Endodermal cell (in vitro differentiated cells): ENCODE results near the gene ATIC. TPM values are rescaled to one million over a fixed set of nuclear protein-coding genes. Genes with fewer than 3 reads are reported as not detected.

Source experiments
- DNase-seq: peaks from one replicate; pipeline ENCODE4 v3.0.0-alpha.2; 2017
- H3K27ac ChIP-seq: 2 replicates; pipeline ENCODE4 v1.5.1; 2013; ENCODE audit warnings: mild to moderate bottlenecking, low read depth, low read length, moderate library complexity
- H3K27me3 ChIP-seq: 2 replicates; pipeline ENCODE4 v1.6.1; 2013; ENCODE audit warnings: mild to moderate bottlenecking, low read length, moderate library complexity; ENCODE audit not compliant: insufficient read depth, control insufficient read depth, poor library complexity, severe bottlenecking
- H3K36me3 ChIP-seq: 2 replicates; pipeline ENCODE4 v1.7.0; 2013; ENCODE audit warnings: mild to moderate bottlenecking, low read length, moderate library complexity; ENCODE audit not compliant: control insufficient read depth, insufficient read depth
- H3K4me1 ChIP-seq: one replicate; pipeline ENCODE4 v1.7.0; 2013; ENCODE audit warnings: low read length; ENCODE audit not compliant: control insufficient read depth, insufficient read depth
- H3K4me3 ChIP-seq: 2 replicates; pipeline ENCODE4 v1.5.1; 2013; ENCODE audit warnings: mild to moderate bottlenecking, low read length, moderate library complexity
- H3K9ac ChIP-seq: 2 replicates; pipeline ENCODE4 v1.6.1; 2013; ENCODE audit warnings: mild to moderate bottlenecking, low read length, moderate library complexity; ENCODE audit not compliant: poor library complexity, severe bottlenecking; ENCODE audit errors: extremely low read depth
- H3K9me3 ChIP-seq: 2 replicates; pipeline ENCODE4 v1.6.1; 2013; ENCODE audit warnings: mild to moderate bottlenecking, low read length, moderate library complexity; ENCODE audit not compliant: control insufficient read depth
- H3K27ac Mint-ChIP-seq: 2 replicates; pipeline ENCODE4 v1.8.0; 2020; ENCODE audit warnings: mixed read lengths
- H3K27me3 Mint-ChIP-seq: 2 replicates; pipeline ENCODE4 v1.8.0; 2021; ENCODE audit warnings: mild to moderate bottlenecking, mixed read lengths; ENCODE audit not compliant: insufficient read depth
- H3K36me3 Mint-ChIP-seq: 2 replicates; pipeline ENCODE4 v1.8.0; 2020; ENCODE audit warnings: low read depth, mixed read lengths
- H3K4me1 Mint-ChIP-seq: 2 replicates; pipeline ENCODE4 v1.8.0; 2020; ENCODE audit warnings: mixed read lengths
- H3K4me3 Mint-ChIP-seq: 2 replicates; pipeline ENCODE4 v1.8.0; 2020; ENCODE audit warnings: mild to moderate bottlenecking, moderate library complexity, mixed read lengths
- H3K9me3 Mint-ChIP-seq: 2 replicates; pipeline ENCODE4 v1.8.0; 2020; ENCODE audit warnings: mild to moderate bottlenecking, mixed read lengths
- CTCF ChIP-seq: fragments of 200-600 bp; sonication (generic); conservative IDR thresholded peaks from 2 replicates; pipeline ENCODE4 v1.5.0; 2021; ENCODE audit warnings: antibody characterized with exemption, mild to moderate bottlenecking
- WGBS, 2 experiments: methylation state at CpG; one replicate each; pipeline versions ENCODE4 v1.1.5 to v1.1.7; 2013; ENCODE audit warnings: missing lambda C conversion rate in 2 of 2, mixed read lengths in 1 of 2; ENCODE audit not compliant: insufficient coverage in 1 of 2, insufficient read length in 1 of 2; 5-methylcytosine and 5-hydroxymethylcytosine counted together
- total RNA-seq, 2 donors: library from RNA; stranded (reverse); fragmentation: NEBNext Ultra II Directional in 1 of 2; extraction: Animal tissue kit (Norgen Biotek cat#: 25700) in 1 of 2; gene quantifications; 2 replicates in 1 of 2; 3 replicates in 1 of 2; pipeline ENCODE4 v1.2.1, GENCODE V29; 2021

The ATIC gene
- total RNA-seq, 2 donors from 2014 or later, result 185 to 209 TPM

GRCh38 chr2:215315301-215315700, 3.4 kb downstream of the ATIC start:
- no peaks in the 10 kb centered on the region for H3K27me3 ChIP-seq
- no peak for TF ChIP-seq CTCF
- DNase-seq, result no peak
- H3K4me1 ChIP-seq, result no peaks in the 10 kb centered on the region
- H3K36me3 ChIP-seq, result peaks cover 57% of the 10 kb centered on the region
- 88 to 94% methylated on average over 2 of the region's 2 CpGs for WGBS, 2 experiments
- H3K9me3 Mint-ChIP-seq, result no peaks in the 10 kb centered on the region
- no peaks in the 10 kb centered on the region for H3K27me3 Mint-ChIP-seq
- H3K9ac ChIP-seq, result no peak overlapping the region
- peaks cover 69% of the 10 kb centered on the region for H3K36me3 Mint-ChIP-seq
- H3K4me1 Mint-ChIP-seq, result peaks cover 17% of the 10 kb centered on the region
- no peak overlapping the region for H3K4me3 Mint-ChIP-seq
- H3K27ac Mint-ChIP-seq, result no peak overlapping the region
- H3K9me3 ChIP-seq, result no peaks in the 10 kb centered on the region
- H3K4me3 ChIP-seq, result no peak overlapping the region
- H3K27ac ChIP-seq, result no peak overlapping the region

- H3K9me3 ChIP-seq, result no peaks in the 10 kb centered on the region
- H3K9me3 Mint-ChIP-seq, result no peaks in the 10 kb centered on the region
- peaks cover 65% of the 10 kb centered on the region for H3K36me3 ChIP-seq
- no peak for DNase-seq
- peaks cover 78% of the 10 kb centered on the region for H3K36me3 Mint-ChIP-seq
- 83 to 88% methylated on average over 1 of the region's 2 CpGs for WGBS, 2 experiments
- no peak overlapping the region for H3K27ac ChIP-seq
- no peaks in the 10 kb centered on the region for H3K27me3 Mint-ChIP-seq
- no peak overlapping the region for H3K4me3 Mint-ChIP-seq
- H3K27me3 ChIP-seq, result no peaks in the 10 kb centered on the region
- no peak overlapping the region for H3K9ac ChIP-seq
- H3K4me3 ChIP-seq, result no peak overlapping the region
- no peaks in the 10 kb centered on the region for H3K4me1 ChIP-seq
- TF ChIP-seq CTCF, result no peak
- peaks cover 17% of the 10 kb centered on the region for H3K4me1 Mint-ChIP-seq
- H3K27ac Mint-ChIP-seq, result no peak overlapping the region
Measured at GRCh38 chr2:215316336-215316735, 4.5 kb downstream of the ATIC start.

- H3K9me3 Mint-ChIP-seq, result no peaks in the 10 kb centered on the region
- peaks cover 88% of the 10 kb centered on the region for H3K36me3 Mint-ChIP-seq
- Histone ChIP-seq H3K9me3 (no peaks in the 10 kb centered on the region), H3K27ac (no peak overlapping the region), H3K4me3 (no peak overlapping the region), H3K4me1 (no peaks in the 10 kb centered on the region), H3K36me3 (peaks cover 70% of the 10 kb centered on the region), H3K27me3 (no peaks in the 10 kb centered on the region), H3K9ac (no peak overlapping the region)
- no peaks in the 10 kb centered on the region for H3K27me3 Mint-ChIP-seq
- DNase-seq, result no peak
- H3K27ac Mint-ChIP-seq, result no peak overlapping the region
- H3K4me1 Mint-ChIP-seq, result peaks cover 5% of the 10 kb centered on the region
- WGBS, 2 experiments, result 97 to 99% methylated on average over 3 to 5 of the region's 5 CpGs
- no peak for TF ChIP-seq CTCF
- H3K4me3 Mint-ChIP-seq, result no peak overlapping the region
Measured at GRCh38 chr2:215319500-215319899, 7.6 kb downstream of the ATIC start.
